H9 (cell line): ENCODE data around the gene DELE1. TPM values are rescaled to one million over a fixed set of nuclear protein-coding genes. Genes with fewer than 3 reads are reported as not detected.

Source experiments
- DNase-seq: peaks from one replicate; pipeline ENCODE4 v3.0.0-alpha.2; 2017
- H2AFZ ChIP-seq: one replicate; pipeline ENCODE4 v1.6.1; 2013; ENCODE audit warnings: mild to moderate bottlenecking, low read length, control low read depth, moderate library complexity
- H2AK5ac ChIP-seq: 2 replicates; pipeline ENCODE4 v1.6.1; 2013; ENCODE audit warnings: low read length, control low read depth, mixed read lengths; ENCODE audit not compliant: insufficient read length
- H2BK120ac ChIP-seq: one replicate; pipeline ENCODE4 v1.6.1; 2013; ENCODE audit warnings: low read depth, mild to moderate bottlenecking, low read length, control low read depth, inconsistent platforms; ENCODE audit not compliant: poor library complexity, severe bottlenecking
- H2BK12ac ChIP-seq: 2 replicates; pipeline ENCODE4 v1.6.1; 2013; ENCODE audit warnings: low read length, control low read depth, mixed read lengths, low read depth; ENCODE audit not compliant: insufficient read length
- H2BK15ac ChIP-seq: 2 replicates; pipeline ENCODE4 v1.6.1; 2013; ENCODE audit warnings: low read depth, low read length, control low read depth
- H2BK20ac ChIP-seq: one replicate; pipeline ENCODE4 v1.6.1; 2013; ENCODE audit warnings: low read depth, mild to moderate bottlenecking, low read length, control low read depth, inconsistent platforms; ENCODE audit not compliant: poor library complexity, severe bottlenecking
- H2BK5ac ChIP-seq: 2 replicates; pipeline ENCODE4 v1.6.1; 2013; ENCODE audit warnings: low read length, control low read depth, mixed read lengths; ENCODE audit not compliant: insufficient read length
- H3K14ac ChIP-seq: 2 replicates; pipeline ENCODE4 v1.6.1; 2013; ENCODE audit warnings: low read length, control low read depth; ENCODE audit not compliant: insufficient read depth
- H3K18ac ChIP-seq: 2 replicates; pipeline ENCODE4 v1.6.1; 2013; ENCODE audit warnings: low read depth, mild to moderate bottlenecking, mixed read lengths, low read length, control low read depth; ENCODE audit not compliant: insufficient read length
- H3K23ac ChIP-seq: 2 replicates; pipeline ENCODE4 v1.6.1; 2013; ENCODE audit warnings: low read length, control low read depth, mixed read lengths, low read depth; ENCODE audit not compliant: insufficient read length
- H3K23me2 ChIP-seq: 2 replicates; pipeline ENCODE4 v1.6.1; 2013; ENCODE audit warnings: low read depth, mild to moderate bottlenecking, mixed read lengths, low read length, control low read depth; ENCODE audit not compliant: insufficient read length, poor library complexity, severe bottlenecking
- H3K27ac ChIP-seq: 2 replicates; pipeline ENCODE4 v1.5.1; 2013; ENCODE audit warnings: low read length, control low read depth, mixed read lengths, low read depth; ENCODE audit not compliant: insufficient read length
- H3K27me3 ChIP-seq: 2 replicates; pipeline ENCODE4 v1.6.1; 2013; ENCODE audit warnings: low read length, control low read depth, inconsistent platforms; ENCODE audit not compliant: insufficient read depth
- H3K4ac ChIP-seq: 2 replicates; pipeline ENCODE4 v1.6.1; 2013; ENCODE audit warnings: low read depth, mild to moderate bottlenecking, control low read depth, inconsistent platforms, low read length, moderate library complexity
- H3K4me1 ChIP-seq: 2 replicates; pipeline ENCODE4 v1.6.1; 2013; ENCODE audit warnings: low read length, control low read depth, inconsistent platforms; ENCODE audit not compliant: insufficient read depth
- H3K4me2 ChIP-seq: 2 replicates; pipeline ENCODE4 v1.6.1; 2013; ENCODE audit warnings: low read length, control low read depth, mixed read lengths; ENCODE audit not compliant: insufficient read length, insufficient read depth
- H3K56ac ChIP-seq: 2 replicates; pipeline ENCODE4 v1.6.1; 2013; ENCODE audit warnings: low read depth, mild to moderate bottlenecking, mixed read lengths, low read length, control low read depth; ENCODE audit not compliant: insufficient read length
- H3K79me1 ChIP-seq: 2 replicates; pipeline ENCODE4 v1.6.1; 2013; ENCODE audit warnings: low read depth, mild to moderate bottlenecking, moderate library complexity, low read length, control low read depth, inconsistent platforms; ENCODE audit not compliant: insufficient read depth, poor library complexity, severe bottlenecking
- H3K79me2 ChIP-seq: 2 replicates; pipeline ENCODE4 v1.6.1; 2013; ENCODE audit warnings: low read length, control low read depth, inconsistent platforms; ENCODE audit not compliant: insufficient read depth
- H3K9ac ChIP-seq: 2 replicates; pipeline ENCODE4 v1.6.1; 2013; ENCODE audit warnings: low read length, control low read depth, mixed read lengths; ENCODE audit not compliant: insufficient read length; ENCODE audit errors: extremely low read depth
- H3K9me3 ChIP-seq: one replicate; pipeline ENCODE4 v1.6.1; 2013; ENCODE audit warnings: low read depth, low read length, inconsistent platforms; ENCODE audit not compliant: control insufficient read depth
- H3T11ph ChIP-seq: one replicate; pipeline ENCODE4 v1.6.1; 2013; ENCODE audit warnings: mild to moderate bottlenecking, low read length, control low read depth, inconsistent platforms
- H4K20me1 ChIP-seq: one replicate; pipeline ENCODE4 v1.6.1; 2013; ENCODE audit not compliant: control insufficient read depth, insufficient read length, insufficient read depth
- H4K5ac ChIP-seq: 2 replicates; pipeline ENCODE4 v1.6.1; 2013; ENCODE audit warnings: low read depth, mild to moderate bottlenecking, mixed read lengths, low read length, control low read depth; ENCODE audit not compliant: insufficient read length
- H4K8ac ChIP-seq: replicated peaks from 2 replicates; pipeline ENCODE4 v1.6.1; 2013; ENCODE audit warnings: low read length, control low read depth, mixed read lengths, low read depth; ENCODE audit not compliant: insufficient read length
- H4K91ac ChIP-seq: 2 replicates; pipeline ENCODE4 v1.6.1; 2013; ENCODE audit warnings: low read depth, mild to moderate bottlenecking, moderate library complexity, mixed read lengths, low read length, control low read depth; ENCODE audit not compliant: insufficient read length
- H3K27ac Mint-ChIP-seq, 3 experiments: 2 replicates in 2 of 3; 3 replicates in 1 of 3; pipeline ENCODE4 v1.8.0; 2020 to 2021; ENCODE audit warnings: mixed read lengths in 3 of 3, mild to moderate bottlenecking in 1 of 3, moderate library complexity in 1 of 3
- H3K27me3 Mint-ChIP-seq: 2 replicates; pipeline ENCODE4 v1.8.0; 2021; ENCODE audit warnings: low read depth, mild to moderate bottlenecking, moderate library complexity, mixed read lengths
- H3K36me3 Mint-ChIP-seq, 3 experiments: 2 replicates in 2 of 3; 3 replicates in 1 of 3; pipeline ENCODE4 v1.8.0; 2020 to 2021; ENCODE audit warnings: low read depth in 3 of 3, mixed read lengths in 3 of 3; ENCODE audit not compliant: insufficient read depth in 1 of 3
- H3K4me1 Mint-ChIP-seq, 2 experiments: 2 replicates each; pipeline ENCODE4 v1.8.0; 2020; ENCODE audit warnings: mixed read lengths in 2 of 2
- H3K4me3 Mint-ChIP-seq, 2 experiments: 2 replicates in 1 of 2; 3 replicates in 1 of 2; pipeline ENCODE4 v1.8.0; 2020 to 2021; ENCODE audit warnings: mild to moderate bottlenecking in 2 of 2, mixed read lengths in 2 of 2, moderate library complexity in 1 of 2
- H3K9me3 Mint-ChIP-seq, 2 experiments: 2 replicates in 1 of 2; 3 replicates in 1 of 2; pipeline ENCODE4 v1.8.0; 2020; ENCODE audit warnings: mild to moderate bottlenecking in 2 of 2, mixed read lengths in 2 of 2, moderate library complexity in 1 of 2
- WGBS: extraction: QIAGEN DNeasy Blood & Tissue Kit; methylation state at CpG from one replicate; pipeline ENCODE4 v1.1.7; 2013; ENCODE audit warnings: missing lambda C conversion rate, low lambda C conversion rate, mixed read lengths; ENCODE audit not compliant: insufficient read length; ENCODE audit errors: extremely low coverage; 5-methylcytosine and 5-hydroxymethylcytosine counted together
- total RNA-seq: library from RNA; stranded (reverse); gene quantifications from 2 replicates; pipeline ENCODE4 v1.2.1, GENCODE V29; 2021
- TF ChIP-seq, protein P1 (sequence below): fragments of 200-600 bp; sonication (generic); conservative IDR thresholded peaks from 3 replicates; pipeline ENCODE4 v1.8.0; 2021; ENCODE audit warnings: antibody characterized with exemption, mild to moderate bottlenecking

Gene DELE1
- total RNA-seq, 1 experiment from 2014 or later = 75.3 TPM

DNA sequence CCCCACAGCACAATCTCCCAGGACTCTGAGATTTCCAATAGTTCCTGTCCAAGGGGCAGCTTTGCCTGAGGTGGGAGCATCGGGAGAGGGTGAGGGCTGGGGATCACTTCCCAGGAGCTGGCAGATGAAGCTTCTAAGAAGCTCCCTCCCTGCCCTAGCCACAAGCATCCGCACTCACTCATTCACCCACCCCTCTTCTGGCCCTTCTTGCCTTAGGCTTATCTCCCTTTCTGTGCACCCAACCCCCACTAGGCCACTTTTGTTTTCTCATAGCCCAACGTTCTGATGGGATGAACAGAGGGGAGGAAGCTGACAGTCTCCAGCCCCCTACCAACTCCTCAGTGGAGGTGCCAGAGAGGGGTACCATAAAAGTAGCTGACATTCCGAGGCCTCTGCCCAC is 41.8 kb upstream of the DELE1 start:
- Histone ChIP-seq H4K5ac (no peak overlapping the region), H2BK12ac (no peak overlapping the region), H3K23ac (no peak overlapping the region), H3K79me1 (no peaks in the 10 kb centered on the region), H3K4me1 (peaks cover 20% of the 10 kb centered on the region; the same call in 1 of the 2 replicates), H2BK20ac (no peak overlapping the region), H3T11ph (no peak overlapping the region), H3K18ac (no peak overlapping the region), H2BK5ac (no peak overlapping the region), H2AFZ (no peak overlapping the region), H2BK15ac (no peak overlapping the region), H4K8ac (no peak overlapping the region), H4K20me1 (no peaks in the 10 kb centered on the region), H3K27me3 (no peaks in the 10 kb centered on the region; the same call in 1 of the 2 replicates), H3K9ac (no peak overlapping the region), H2BK120ac (no peak overlapping the region), H3K23me2 (peaks cover 23% of the 10 kb centered on the region), H4K91ac (no peak overlapping the region), H2AK5ac (no peak overlapping the region), H3K27ac (no peak overlapping the region), H3K56ac (no peak overlapping the region), H3K9me3 (no peaks in the 10 kb centered on the region), H3K4ac (no peak overlapping the region), H3K4me2 (peak overlapping the region; percentile 72), H3K79me2 (peaks cover 10% of the 10 kb centered on the region), H3K14ac (no peak overlapping the region)
- peaks cover 52 to 53% of the 10 kb centered on the region in 2 experiments for H3K4me1 Mint-ChIP-seq
- no CpG with 5 or more reads among the region's 4 CpGs for WGBS
- peak overlapping the region; percentile 62 to 75 for H3K4me3 Mint-ChIP-seq
- DNase-seq = peak; percentile 51
- H3K9me3 Mint-ChIP-seq = no peaks in the 10 kb centered on the region; a peak in 2 of 5 replicates
- H3K36me3 Mint-ChIP-seq = peaks cover 6 to 8% (median 6%) of the 10 kb centered on the region in 3 experiments
- TF ChIP-seq, protein P1, sequence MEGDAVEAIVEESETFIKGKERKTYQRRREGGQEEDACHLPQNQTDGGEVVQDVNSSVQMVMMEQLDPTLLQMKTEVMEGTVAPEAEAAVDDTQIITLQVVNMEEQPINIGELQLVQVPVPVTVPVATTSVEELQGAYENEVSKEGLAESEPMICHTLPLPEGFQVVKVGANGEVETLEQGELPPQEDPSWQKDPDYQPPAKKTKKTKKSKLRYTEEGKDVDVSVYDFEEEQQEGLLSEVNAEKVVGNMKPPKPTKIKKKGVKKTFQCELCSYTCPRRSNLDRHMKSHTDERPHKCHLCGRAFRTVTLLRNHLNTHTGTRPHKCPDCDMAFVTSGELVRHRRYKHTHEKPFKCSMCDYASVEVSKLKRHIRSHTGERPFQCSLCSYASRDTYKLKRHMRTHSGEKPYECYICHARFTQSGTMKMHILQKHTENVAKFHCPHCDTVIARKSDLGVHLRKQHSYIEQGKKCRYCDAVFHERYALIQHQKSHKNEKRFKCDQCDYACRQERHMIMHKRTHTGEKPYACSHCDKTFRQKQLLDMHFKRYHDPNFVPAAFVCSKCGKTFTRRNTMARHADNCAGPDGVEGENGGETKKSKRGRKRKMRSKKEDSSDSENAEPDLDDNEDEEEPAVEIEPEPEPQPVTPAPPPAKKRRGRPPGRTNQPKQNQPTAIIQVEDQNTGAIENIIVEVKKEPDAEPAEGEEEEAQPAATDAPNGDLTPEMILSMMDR = no peak
- peak overlapping the region in 1 of 3 experiments; percentile 81; a peak in 1 of 7 replicates for H3K27ac Mint-ChIP-seq
- peaks cover 25% of the 10 kb centered on the region for H3K27me3 Mint-ChIP-seq
